ENCODE results near the gene ABCA2. TPM values are rescaled to one million over a fixed set of nuclear protein-coding genes. Genes with fewer than 3 reads are reported as not detected.

Gene ABCA2
- total RNA-seq, 2 donors from 2014 or later = 37.2 to 60.5 TPM

GRCh38 chr9:137002646-137003041, 25.4 kb downstream of the ABCA2 start:
- Histone ChIP-seq H3K27me3 (replicated peaks; ENCODE audit: insufficient read depth) (no peaks in the 10 kb centered on the region), H3K9me3 (no peaks in the 10 kb centered on the region), H3K4me3 (no peak overlapping the region), H3K36me3 (no peaks in the 10 kb centered on the region), H3K4me1 (ENCODE audit: control insufficient read depth in 1 of 2, low read depth in 2 of 2) (no peaks in the 10 kb centered on the region), H3K27ac (no peak overlapping the region)
- DNase-seq (ENCODE audit: low spot score) = no peak
- ATAC-seq (ENCODE audit: insufficient number of reproducible peaks, low FRiP score, low read depth) = no peak
- no peak for TF ChIP-seq CTCF (IDR thresholded peaks at IDR 0.05)

GRCh38 chr9:137001857-137002645, 26.0 kb downstream of the ABCA2 start:
- Histone ChIP-seq H3K4me1 (ENCODE audit: control insufficient read depth in 1 of 2, low read depth in 2 of 2) (peaks cover 0 to under 1% of the 10 kb centered on the region in 2 donors), H3K4me3 (no peak overlapping the region), H3K27ac (no peak overlapping the region), H3K9me3 (no peaks in the 10 kb centered on the region), H3K36me3 (no peaks in the 10 kb centered on the region), H3K27me3 (replicated peaks; ENCODE audit: insufficient read depth) (no peaks in the 10 kb centered on the region)
- no peak for DNase-seq (ENCODE audit: low spot score)
- ATAC-seq (ENCODE audit: insufficient number of reproducible peaks, low FRiP score, low read depth) = no peak
- TF ChIP-seq CTCF (IDR thresholded peaks at IDR 0.05) = no peak

GRCh38 chr9:137000177-137000930, 27.7 kb downstream of the ABCA2 start:
- H3K27me3 ChIP-seq (replicated peaks; ENCODE audit: insufficient read depth) = no peaks in the 10 kb centered on the region
- H3K27ac ChIP-seq = no peak overlapping the region
- H3K9me3 ChIP-seq = no peaks in the 10 kb centered on the region
- no peak overlapping the region for H3K4me3 ChIP-seq
- H3K4me1 ChIP-seq (ENCODE audit: control insufficient read depth in 1 of 2, low read depth in 2 of 2) = peaks cover 15 to 18% of the 10 kb centered on the region in 2 donors
- ATAC-seq (ENCODE audit: insufficient number of reproducible peaks, low FRiP score, low read depth) (no peak), DNase-seq (ENCODE audit: low spot score) (no peak)
- no peak for TF ChIP-seq CTCF (IDR thresholded peaks at IDR 0.05)
- no peaks in the 10 kb centered on the region for H3K36me3 ChIP-seq

GRCh38 chr9:136997830-136998234, 30.2 kb downstream of the ABCA2 start:
- no peaks in the 10 kb centered on the region for H3K36me3 ChIP-seq
- H3K27ac ChIP-seq = no peak overlapping the region
- no peak for TF ChIP-seq CTCF (IDR thresholded peaks at IDR 0.05)
- peaks cover 22 to 33% of the 10 kb centered on the region in 2 donors for H3K4me1 ChIP-seq (ENCODE audit: control insufficient read depth in 1 of 2, low read depth in 2 of 2)
- H3K9me3 ChIP-seq = no peaks in the 10 kb centered on the region
- H3K4me3 ChIP-seq = no peak overlapping the region
- H3K27me3 ChIP-seq (replicated peaks; ENCODE audit: insufficient read depth) = no peaks in the 10 kb centered on the region
- ATAC-seq (ENCODE audit: insufficient number of reproducible peaks, low FRiP score, low read depth) (no peak), DNase-seq (ENCODE audit: low spot score) (no peak)

GRCh38 chr9:136997371-136997770, 30.7 kb downstream of the ABCA2 start:
- Histone ChIP-seq H3K27me3 (replicated peaks; ENCODE audit: insufficient read depth) (no peaks in the 10 kb centered on the region), H3K36me3 (no peaks in the 10 kb centered on the region), H3K4me3 (no peak overlapping the region), H3K27ac (no peak overlapping the region), H3K9me3 (no peaks in the 10 kb centered on the region), H3K4me1 (ENCODE audit: control insufficient read depth in 1 of 2, low read depth in 2 of 2) (peaks cover 24 to 37% of the 10 kb centered on the region in 2 donors)
- no peak for DNase-seq (ENCODE audit: low spot score)
- ATAC-seq (ENCODE audit: insufficient number of reproducible peaks, low FRiP score, low read depth) = no peak
- TF ChIP-seq CTCF (IDR thresholded peaks at IDR 0.05) = no peak

All from thoracic aorta (tissue), 2 donors.